Central memory CD4-positive, alpha-beta T cell (primary cell): ENCODE data around the gene SLC25A1.
A peak's percentile ranks its signal among the peaks of the same experiment; 100 is the strongest.
"Not testable (repeated sequence)": the region's sequence is repeated elsewhere in the genome, so short reads cannot be mapped to it uniquely, and the experiment has no call there.

Experiments used
- DNase-seq: peaks from one replicate; pipeline ENCODE4 v3.0.0; 2022

SLC25A1 gene

GRCh38 chr22:19158649-19159048, 19.9 kb downstream of the SLC25A1 start:
- not testable (repeated sequence) for DNase-seq

GRCh38 chr22:19156109-19156508, 22.4 kb downstream of the SLC25A1 start:
- not testable (repeated sequence) for DNase-seq

GRCh38 chr22:19152942-19153883, 25.3 kb downstream of the SLC25A1 start:
- DNase-seq: no peak

DNA sequence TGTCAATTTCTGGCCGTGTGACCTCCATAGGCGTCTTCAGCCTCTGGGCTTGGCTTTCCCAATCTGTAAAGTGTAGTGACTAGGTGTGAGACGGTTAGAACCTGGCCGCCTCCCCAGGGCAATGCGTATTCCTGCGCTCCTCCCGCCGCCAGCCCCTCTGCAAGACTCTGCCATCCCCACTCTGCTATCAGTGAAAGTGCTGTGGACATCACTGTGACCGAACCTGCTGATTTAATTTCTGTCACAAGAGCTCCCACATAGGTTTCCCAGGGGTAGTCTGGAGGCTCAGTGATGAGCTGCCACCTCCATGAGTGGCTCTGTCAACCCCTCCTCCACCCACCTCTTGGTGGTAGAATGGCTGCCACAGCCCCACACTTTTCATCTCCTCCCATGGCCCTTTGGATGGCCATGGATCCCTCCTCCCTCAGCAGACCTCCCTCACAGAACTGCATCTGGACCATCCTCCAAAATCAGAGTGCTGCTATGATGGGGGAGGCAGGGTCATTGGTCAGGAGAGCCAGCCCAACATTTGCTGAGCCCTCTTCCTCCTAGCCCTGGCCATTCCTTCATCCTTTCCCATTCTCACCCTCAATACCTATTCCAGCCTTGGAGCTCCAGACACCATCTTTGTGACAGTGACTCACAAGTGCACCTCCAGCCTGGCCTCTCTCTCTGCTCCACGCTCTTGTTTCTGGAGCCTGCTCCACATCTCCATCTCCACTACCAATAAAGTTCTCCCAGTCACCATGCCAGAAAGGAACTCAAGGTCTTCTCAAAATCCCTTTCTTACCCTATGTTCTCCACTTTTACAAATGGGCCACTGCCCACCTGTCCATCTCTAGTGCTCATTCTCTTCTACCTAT, 27.0 kb downstream of the SLC25A1 start:
- no peak for DNase-seq

GRCh38 chr22:19150482-19151328, 27.8 kb downstream of the SLC25A1 start:
- no peak for DNase-seq

DNA sequence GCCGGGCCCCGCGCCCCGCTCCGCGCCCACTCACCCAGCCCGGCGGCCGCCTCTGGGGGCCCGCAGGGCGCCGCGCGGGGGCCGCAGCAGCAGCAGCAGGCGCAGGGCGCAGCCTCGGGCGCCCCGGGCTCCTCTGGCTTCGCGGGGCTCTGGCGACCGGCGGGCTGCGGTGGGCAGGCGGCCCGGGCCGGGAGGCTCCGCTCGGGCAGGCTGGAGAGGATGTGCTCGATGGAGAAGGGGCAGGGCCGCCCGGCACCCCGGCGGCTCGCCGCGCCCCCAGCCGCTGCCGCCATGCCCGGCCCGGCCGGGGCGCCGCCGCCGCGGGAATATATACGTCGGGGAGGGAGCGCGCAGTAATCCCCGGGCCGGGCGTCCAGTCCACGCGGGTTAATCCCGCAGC, 28.5 kb downstream of the SLC25A1 start, which contains the start of gene GSC2:
TSS of gene GSC2 (minus strand) at position 302 of the 400 bp plus-strand sequence. CDS start at position 293, 9 bp downstream.
- no peak for DNase-seq

GRCh38 chr22:19149047-19149883, 29.3 kb downstream of the SLC25A1 start:
- DNase-seq: peak; percentile 36

DNA sequence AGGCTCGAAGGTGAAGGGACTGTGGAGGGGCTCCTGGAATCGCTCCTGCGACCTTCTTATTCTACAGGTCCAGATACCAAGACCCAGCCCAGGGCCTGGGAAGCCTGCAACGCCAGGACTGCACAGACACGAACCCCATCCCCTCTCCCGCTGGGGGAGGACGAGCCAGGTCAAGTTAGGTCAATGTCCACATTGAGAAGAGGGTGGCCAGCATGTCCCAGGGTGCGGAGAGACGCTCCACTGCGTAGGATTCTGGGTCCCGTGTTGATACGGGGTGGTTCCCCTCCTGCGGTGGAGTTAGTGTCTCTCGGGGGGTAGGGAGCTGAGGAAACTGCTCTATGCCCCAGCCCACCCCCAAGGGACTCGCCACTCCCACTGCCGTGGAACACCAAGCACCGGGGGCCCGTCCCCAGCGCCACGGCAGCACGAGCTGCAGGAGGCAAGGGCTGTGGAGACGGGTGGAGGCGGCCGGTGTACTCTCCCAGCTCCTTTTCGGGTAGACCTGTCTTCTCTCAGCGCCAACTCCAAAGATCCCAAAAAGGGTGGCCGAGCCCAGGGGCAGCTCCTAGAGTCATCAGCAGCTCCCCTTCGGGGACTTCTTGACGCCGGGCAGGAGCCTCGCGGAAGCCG, 30.0 kb downstream of the SLC25A1 start:
- no peak for DNase-seq

DNA sequence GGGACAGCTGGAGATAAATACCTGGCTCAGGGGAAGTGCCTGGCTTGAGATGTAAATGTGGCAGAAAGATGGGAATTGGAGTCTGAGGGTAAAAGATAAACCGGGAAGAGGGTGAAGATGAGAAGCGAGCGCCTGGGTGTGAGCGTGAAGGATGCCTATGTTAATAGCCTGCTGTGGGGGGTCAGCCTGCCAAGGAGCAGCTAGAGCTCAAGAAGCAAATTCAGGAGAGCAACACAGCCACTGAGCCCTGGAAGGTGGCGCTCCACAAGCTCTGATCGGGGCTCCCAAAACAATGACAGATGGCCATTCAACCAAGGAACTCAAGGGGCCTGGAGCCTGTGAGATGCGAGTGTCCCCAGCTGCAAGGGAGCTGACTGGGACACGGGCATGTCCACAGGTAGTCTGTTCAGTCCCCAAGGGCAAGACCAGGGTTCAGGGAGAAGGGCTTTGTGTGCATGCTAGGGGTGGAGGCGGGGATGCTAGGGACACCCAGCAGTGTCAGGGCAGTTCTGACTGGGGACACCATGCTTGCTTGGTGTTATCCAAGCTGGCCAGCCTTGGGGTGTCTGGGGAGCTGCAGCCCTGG, 31.2 kb downstream of the SLC25A1 start:
- no peak for DNase-seq

DNA sequence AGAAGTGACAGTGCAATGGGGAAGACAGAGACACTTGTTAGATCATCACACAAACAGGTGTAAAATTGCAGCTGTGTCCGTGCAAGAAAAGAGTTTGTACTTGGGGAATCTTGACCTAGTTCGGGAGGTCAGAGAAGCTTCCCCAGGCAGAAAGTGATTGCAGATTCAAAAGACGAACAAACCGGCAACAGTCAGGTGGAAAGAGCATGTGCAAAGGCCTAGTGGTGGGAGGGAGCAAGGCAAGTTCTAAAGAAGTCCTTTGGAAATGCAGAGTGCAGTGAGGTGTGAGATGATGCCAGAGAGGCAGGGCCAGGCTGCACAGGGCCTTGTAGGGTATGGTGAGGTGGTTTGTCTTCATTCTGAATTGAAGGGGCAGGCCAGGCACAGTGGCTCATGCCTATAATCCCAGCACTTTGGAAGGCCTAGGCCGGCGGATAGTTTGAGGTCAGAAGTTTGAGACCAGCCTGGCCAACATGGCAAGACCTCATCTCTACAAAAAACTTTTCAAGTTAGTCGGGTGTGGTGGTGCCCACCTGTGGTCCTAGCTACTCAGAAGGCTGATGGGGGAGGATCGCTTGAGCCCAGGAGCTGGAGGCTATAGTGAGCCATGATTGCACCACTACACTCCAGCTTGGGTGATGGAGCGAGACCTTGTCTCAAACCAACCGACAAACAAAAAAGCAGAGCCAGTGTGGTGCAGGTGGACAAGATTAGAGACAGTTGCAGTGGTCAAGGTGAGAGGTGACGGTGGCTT, 32.1 kb downstream of the SLC25A1 start:
- no peak for DNase-seq

- peak; percentile 27 for DNase-seq
These were observed 34.6 kb downstream of the SLC25A1 start for GRCh38 chr22:19143967-19144400.

DNA sequence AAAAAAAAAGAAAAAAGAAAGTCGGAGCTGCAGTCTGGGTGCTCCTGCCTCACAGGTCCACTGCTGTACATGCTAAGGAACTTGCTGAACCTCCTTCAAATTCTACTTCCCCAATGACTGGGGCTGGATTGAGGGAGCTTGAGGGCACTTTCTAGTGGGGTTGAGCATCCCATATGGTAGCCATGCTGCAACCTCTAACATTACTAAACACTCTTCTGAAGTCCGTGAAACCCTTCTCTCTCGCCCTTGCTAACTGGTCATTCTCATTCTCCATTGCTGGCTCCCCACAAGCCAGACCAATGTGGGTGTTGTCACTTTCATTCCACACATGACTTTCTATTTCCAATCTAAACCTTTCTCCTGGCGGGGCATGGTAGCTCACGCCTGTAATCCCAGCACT, 35.3 kb downstream of the SLC25A1 start:
- DNase-seq: no peak

GRCh38 chr22:19142394-19142793, 36.1 kb downstream of the SLC25A1 start:
- no peak for DNase-seq

GRCh38 chr22:19139974-19140373, 38.6 kb downstream of the SLC25A1 start:
- no peak for DNase-seq

GRCh38 chr22:19139001-19139356, 39.6 kb downstream of the SLC25A1 start:
- DNase-seq: no peak

- no peak for DNase-seq
These were observed 40.1 kb downstream of the SLC25A1 start for GRCh38 chr22:19138217-19139000.

GRCh38 chr22:19137384-19138216, 40.9 kb downstream of the SLC25A1 start:
- no peak for DNase-seq

DNA sequence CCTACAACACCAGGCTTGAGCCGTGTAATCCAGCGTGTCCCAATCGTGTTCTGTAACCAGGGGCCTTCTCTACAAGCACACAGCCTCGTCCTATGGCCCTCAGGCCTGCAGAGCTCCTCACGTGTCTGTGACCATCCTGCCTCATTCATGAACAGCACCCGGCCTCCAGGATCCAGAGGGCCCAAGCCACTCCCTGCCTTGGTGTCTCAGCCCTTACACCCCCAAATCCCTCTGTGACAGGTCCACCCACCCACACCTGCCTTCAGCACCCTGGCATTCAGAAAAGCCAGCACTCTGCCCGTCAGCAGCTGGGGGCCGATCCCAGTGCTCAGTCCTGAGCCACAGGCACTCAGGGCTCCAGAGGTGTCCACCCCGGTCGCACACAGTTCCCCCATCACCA, 41.6 kb downstream of the SLC25A1 start:
- no peak for DNase-seq
